ENCODE data around the gene KLF13.
"Not testable (repeated sequence)": the region's sequence is repeated elsewhere in the genome, so short reads cannot be mapped to it uniquely, and the experiment has no call there.

Gene KLF13

GRCh38 chr15:31346367-31347066, 19.9 kb downstream of the KLF13 start:
- no peak for DNase-seq (ENCODE audit: low spot score)

GRCh38 chr15:31347067-31347975, 20.7 kb downstream of the KLF13 start:
- DNase-seq (ENCODE audit: low spot score), result no peak

GRCh38 chr15:31347981-31348803, 21.6 kb downstream of the KLF13 start:
- no peak for DNase-seq (ENCODE audit: low spot score)

- DNase-seq (ENCODE audit: low spot score), result no peak
Observed at GRCh38 chr15:31349233-31350141, 22.9 kb downstream of the KLF13 start.

- DNase-seq (ENCODE audit: low spot score), result no peak
Observed at GRCh38 chr15:31350771-31351170, 24.1 kb downstream of the KLF13 start.

- DNase-seq (ENCODE audit: low spot score), result no peak
Observed at GRCh38 chr15:31352339-31352751, 25.7 kb downstream of the KLF13 start.

- DNase-seq (ENCODE audit: low spot score), result peak; percentile 97
Observed at GRCh38 chr15:31352911-31353811, 26.5 kb downstream of the KLF13 start.

- DNase-seq (ENCODE audit: low spot score), result peak; percentile 61
Observed at GRCh38 chr15:31353931-31354330, 27.3 kb downstream of the KLF13 start.

GRCh38 chr15:31356097-31356496, 29.5 kb downstream of the KLF13 start:
- DNase-seq (ENCODE audit: low spot score), result not testable (repeated sequence)

- no peak for DNase-seq (ENCODE audit: low spot score)
Observed at GRCh38 chr15:31357148-31357547, 30.5 kb downstream of the KLF13 start.

GRCh38 chr15:31358163-31358562, 31.5 kb downstream of the KLF13 start:
- DNase-seq (ENCODE audit: low spot score), result no peak

GRCh38 chr15:31358957-31359701, 32.5 kb downstream of the KLF13 start:
- no peak for DNase-seq (ENCODE audit: low spot score)

GRCh38 chr15:31359702-31360111, 33.1 kb downstream of the KLF13 start:
- DNase-seq (ENCODE audit: low spot score), result no peak

GRCh38 chr15:31360158-31360561, 33.5 kb downstream of the KLF13 start:
- DNase-seq (ENCODE audit: low spot score), result no peak

- no peak for DNase-seq (ENCODE audit: low spot score)
Observed at GRCh38 chr15:31360843-31361763, 34.5 kb downstream of the KLF13 start.

GRCh38 chr15:31361764-31362515, 35.3 kb downstream of the KLF13 start:
- peak; percentile 36 for DNase-seq (ENCODE audit: low spot score)

- no peak for DNase-seq (ENCODE audit: low spot score)
Observed at GRCh38 chr15:31362886-31363285, 36.3 kb downstream of the KLF13 start.

All from hepatic stellate cell (primary cell).